Measurements from ENCODE around the gene NDST1.
"Not testable (repeated sequence)": the region's sequence is repeated elsewhere in the genome, so short reads cannot be mapped to it uniquely, and the experiment has no call there.

DNA sequence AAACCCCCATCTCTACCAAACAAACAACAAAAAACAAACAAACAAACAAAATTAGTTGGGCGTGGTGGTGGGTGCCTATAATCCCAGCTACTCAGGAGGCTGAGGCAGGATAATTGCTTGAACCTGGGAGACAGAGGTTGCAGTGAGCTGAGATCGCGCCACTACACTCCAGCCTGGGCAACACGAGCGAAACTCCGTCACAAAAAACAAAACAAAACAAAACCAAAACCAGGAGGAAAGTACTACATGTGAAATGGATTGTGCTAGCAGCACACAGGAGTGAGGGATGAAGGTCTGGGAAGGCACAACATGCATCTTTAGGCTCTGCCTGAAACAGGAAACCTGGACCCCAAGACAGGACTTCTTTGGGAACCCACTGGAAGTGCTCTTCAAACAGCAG lies 31.4 kb upstream of the NDST1 start:
- not testable (repeated sequence) for TF ChIP-seq EZH2phosphoT487 (IDR thresholded peaks at IDR 0.05; ENCODE audit: insufficient read depth, low read depth); EZH2 (IDR thresholded peaks at IDR 0.05; ENCODE audit: insufficient read depth, poor library complexity, severe bottlenecking)

Measured in GM23248 (cell line).